GM19035 (cell line): ENCODE data around the gene GHITM.

Experiments
- ATAC-seq: cut with Tn5 transposase; IDR thresholded peaks from one replicate; pipeline ENCODE4 v1.9.1; 2021; ENCODE audit not compliant: unreplicated experiment

Gene GHITM

GRCh38 chr10:84198206-84198915, 59.1 kb downstream of the GHITM start:
- ATAC-seq, result no peak

- no peak for ATAC-seq
These were observed 61.4 kb downstream of the GHITM start for GRCh38 chr10:84200537-84201243.

GRCh38 chr10:84201244-84201606, 61.9 kb downstream of the GHITM start:
- no peak for ATAC-seq

- no peak for ATAC-seq
These were observed 62.4 kb downstream of the GHITM start for GRCh38 chr10:84201682-84202081.

- ATAC-seq, result no peak
These were observed 63.0 kb downstream of the GHITM start for GRCh38 chr10:84202349-84202748.
